SK-N-SH (cell line): ENCODE measurements around the gene SMIM27.

Source experiments
- FOSL2 ChIP-seq: IDR thresholded peaks from 2 replicates; pipeline ENCODE4 v1.4.0; 2012; ENCODE audit warnings: low read depth, mild to moderate bottlenecking, moderate library complexity, borderline replicate concordance
- FOXJ3 ChIP-seq: sonication (generic); formaldehyde crosslinking; IDR thresholded peaks from 2 replicates; pipeline ENCODE4 v1.5.1; 2020; ENCODE audit warnings: mild to moderate bottlenecking, missing genetic modification reagents
- GABPA ChIP-seq: IDR thresholded peaks from 2 replicates; pipeline ENCODE4 v1.4.0; 2012; ENCODE audit warnings: low read depth, mild to moderate bottlenecking
- MEF2A ChIP-seq: IDR thresholded peaks from 2 replicates; pipeline ENCODE4 v1.4.0; 2012; ENCODE audit warnings: low read depth, borderline replicate concordance
- TAF1 ChIP-seq: IDR thresholded peaks from 2 replicates; pipeline ENCODE4 v1.6.1; 2012; ENCODE audit warnings: low read depth, mild to moderate bottlenecking, low read length, moderate library complexity, borderline replicate concordance
- TEAD4 ChIP-seq: IDR thresholded peaks from 2 replicates; pipeline ENCODE4 v1.4.0; 2012; ENCODE audit warnings: mild to moderate bottlenecking, borderline replicate concordance; ENCODE audit not compliant: insufficient read depth
- YY1 ChIP-seq: IDR thresholded peaks from 2 replicates; pipeline ENCODE4 v1.4.0; 2012; ENCODE audit warnings: low read depth, mild to moderate bottlenecking
- TF ChIP-seq, protein P1 (sequence below): IDR thresholded peaks from 2 replicates; pipeline ENCODE4 v1.6.1; 2012; ENCODE audit warnings: mild to moderate bottlenecking, low read depth, low read length, moderate library complexity
- TF ChIP-seq, protein P2 (sequence below): fragments of 200-600 bp; sonication (generic); IDR thresholded peaks from 2 replicates; pipeline ENCODE4 v1.6.1; 2017; ENCODE audit warnings: antibody characterized with exemption, mild to moderate bottlenecking, moderate library complexity
- TF ChIP-seq, protein P3 (sequence below): IDR thresholded peaks from 2 replicates; pipeline ENCODE4 v1.4.0; 2012; ENCODE audit warnings: low read depth, borderline replicate concordance
- TF ChIP-seq, protein P4 (sequence below): fragments of 150-350 bp; IDR thresholded peaks from 2 replicates; pipeline ENCODE4 v1.6.1; 2016; ENCODE audit warnings: mild to moderate bottlenecking, low read depth, low read length

DNA sequence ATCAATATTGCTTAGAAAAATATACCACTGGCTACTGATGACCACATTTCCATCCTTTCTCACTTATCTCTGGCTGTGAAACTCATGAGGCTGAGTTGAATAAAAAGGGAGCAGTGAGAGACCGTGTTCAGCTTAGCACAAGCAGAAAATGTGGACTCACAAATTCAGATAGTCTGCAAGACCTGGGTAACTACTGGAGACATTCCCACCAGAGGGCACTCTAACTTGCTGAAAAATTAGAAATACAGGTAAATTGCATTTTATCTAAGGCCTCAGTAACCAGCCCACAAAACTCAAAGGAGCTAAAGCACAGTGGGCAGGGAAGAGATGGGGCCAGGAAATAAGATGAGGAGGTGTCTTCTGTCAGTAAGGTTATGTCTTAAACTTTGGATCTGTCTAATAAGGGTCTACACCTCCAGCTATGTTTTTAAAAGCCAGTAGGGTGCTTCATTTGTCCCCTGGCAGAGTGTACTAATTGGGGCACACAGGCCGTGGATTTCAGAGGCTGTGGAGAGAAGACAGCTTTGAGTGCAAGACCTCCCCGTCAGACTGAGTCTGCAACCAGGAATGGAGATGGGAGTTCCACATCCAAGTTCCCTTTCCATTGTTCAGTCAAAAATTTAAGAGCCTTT, 29.5 kb downstream of the SMIM27 start:
- TF ChIP-seq, protein P1, sequence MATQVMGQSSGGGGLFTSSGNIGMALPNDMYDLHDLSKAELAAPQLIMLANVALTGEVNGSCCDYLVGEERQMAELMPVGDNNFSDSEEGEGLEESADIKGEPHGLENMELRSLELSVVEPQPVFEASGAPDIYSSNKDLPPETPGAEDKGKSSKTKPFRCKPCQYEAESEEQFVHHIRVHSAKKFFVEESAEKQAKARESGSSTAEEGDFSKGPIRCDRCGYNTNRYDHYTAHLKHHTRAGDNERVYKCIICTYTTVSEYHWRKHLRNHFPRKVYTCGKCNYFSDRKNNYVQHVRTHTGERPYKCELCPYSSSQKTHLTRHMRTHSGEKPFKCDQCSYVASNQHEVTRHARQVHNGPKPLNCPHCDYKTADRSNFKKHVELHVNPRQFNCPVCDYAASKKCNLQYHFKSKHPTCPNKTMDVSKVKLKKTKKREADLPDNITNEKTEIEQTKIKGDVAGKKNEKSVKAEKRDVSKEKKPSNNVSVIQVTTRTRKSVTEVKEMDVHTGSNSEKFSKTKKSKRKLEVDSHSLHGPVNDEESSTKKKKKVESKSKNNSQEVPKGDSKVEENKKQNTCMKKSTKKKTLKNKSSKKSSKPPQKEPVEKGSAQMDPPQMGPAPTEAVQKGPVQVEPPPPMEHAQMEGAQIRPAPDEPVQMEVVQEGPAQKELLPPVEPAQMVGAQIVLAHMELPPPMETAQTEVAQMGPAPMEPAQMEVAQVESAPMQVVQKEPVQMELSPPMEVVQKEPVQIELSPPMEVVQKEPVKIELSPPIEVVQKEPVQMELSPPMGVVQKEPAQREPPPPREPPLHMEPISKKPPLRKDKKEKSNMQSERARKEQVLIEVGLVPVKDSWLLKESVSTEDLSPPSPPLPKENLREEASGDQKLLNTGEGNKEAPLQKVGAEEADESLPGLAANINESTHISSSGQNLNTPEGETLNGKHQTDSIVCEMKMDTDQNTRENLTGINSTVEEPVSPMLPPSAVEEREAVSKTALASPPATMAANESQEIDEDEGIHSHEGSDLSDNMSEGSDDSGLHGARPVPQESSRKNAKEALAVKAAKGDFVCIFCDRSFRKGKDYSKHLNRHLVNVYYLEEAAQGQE: no peak
- no peak for TF ChIP-seq FOXJ3 (CRISPR knock-in tag)
- TF ChIP-seq, protein P2, sequence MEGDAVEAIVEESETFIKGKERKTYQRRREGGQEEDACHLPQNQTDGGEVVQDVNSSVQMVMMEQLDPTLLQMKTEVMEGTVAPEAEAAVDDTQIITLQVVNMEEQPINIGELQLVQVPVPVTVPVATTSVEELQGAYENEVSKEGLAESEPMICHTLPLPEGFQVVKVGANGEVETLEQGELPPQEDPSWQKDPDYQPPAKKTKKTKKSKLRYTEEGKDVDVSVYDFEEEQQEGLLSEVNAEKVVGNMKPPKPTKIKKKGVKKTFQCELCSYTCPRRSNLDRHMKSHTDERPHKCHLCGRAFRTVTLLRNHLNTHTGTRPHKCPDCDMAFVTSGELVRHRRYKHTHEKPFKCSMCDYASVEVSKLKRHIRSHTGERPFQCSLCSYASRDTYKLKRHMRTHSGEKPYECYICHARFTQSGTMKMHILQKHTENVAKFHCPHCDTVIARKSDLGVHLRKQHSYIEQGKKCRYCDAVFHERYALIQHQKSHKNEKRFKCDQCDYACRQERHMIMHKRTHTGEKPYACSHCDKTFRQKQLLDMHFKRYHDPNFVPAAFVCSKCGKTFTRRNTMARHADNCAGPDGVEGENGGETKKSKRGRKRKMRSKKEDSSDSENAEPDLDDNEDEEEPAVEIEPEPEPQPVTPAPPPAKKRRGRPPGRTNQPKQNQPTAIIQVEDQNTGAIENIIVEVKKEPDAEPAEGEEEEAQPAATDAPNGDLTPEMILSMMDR: peak; percentile 75
- no peak for TF ChIP-seq GABPA
- TF ChIP-seq TEAD4: no peak
- TF ChIP-seq, protein P3, sequence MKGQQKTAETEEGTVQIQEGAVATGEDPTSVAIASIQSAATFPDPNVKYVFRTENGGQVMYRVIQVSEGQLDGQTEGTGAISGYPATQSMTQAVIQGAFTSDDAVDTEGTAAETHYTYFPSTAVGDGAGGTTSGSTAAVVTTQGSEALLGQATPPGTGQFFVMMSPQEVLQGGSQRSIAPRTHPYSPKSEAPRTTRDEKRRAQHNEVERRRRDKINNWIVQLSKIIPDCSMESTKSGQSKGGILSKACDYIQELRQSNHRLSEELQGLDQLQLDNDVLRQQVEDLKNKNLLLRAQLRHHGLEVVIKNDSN: no peak
- TF ChIP-seq TAF1: no peak
- TF ChIP-seq FOSL2: no peak
- TF ChIP-seq YY1: no peak
- TF ChIP-seq, protein P4, sequence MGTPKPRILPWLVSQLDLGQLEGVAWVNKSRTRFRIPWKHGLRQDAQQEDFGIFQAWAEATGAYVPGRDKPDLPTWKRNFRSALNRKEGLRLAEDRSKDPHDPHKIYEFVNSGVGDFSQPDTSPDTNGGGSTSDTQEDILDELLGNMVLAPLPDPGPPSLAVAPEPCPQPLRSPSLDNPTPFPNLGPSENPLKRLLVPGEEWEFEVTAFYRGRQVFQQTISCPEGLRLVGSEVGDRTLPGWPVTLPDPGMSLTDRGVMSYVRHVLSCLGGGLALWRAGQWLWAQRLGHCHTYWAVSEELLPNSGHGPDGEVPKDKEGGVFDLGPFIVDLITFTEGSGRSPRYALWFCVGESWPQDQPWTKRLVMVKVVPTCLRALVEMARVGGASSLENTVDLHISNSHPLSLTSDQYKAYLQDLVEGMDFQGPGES: no peak
- no peak for TF ChIP-seq MEF2A
